HL-60 (cell line): ENCODE data around the gene CLCN7.
"Not testable (repeated sequence)": the region's sequence is repeated elsewhere in the genome, so short reads cannot be mapped to it uniquely, and the experiment has no call there.

Experiments used
- DNase-seq, 2 experiments: peaks; one replicate each; pipeline ENCODE4 v3.0.0-alpha.2; 2010 to 2020; ENCODE audit warnings: low read depth in 1 of 2, low spot score in 1 of 2
- H3K27ac ChIP-seq: fragments of 250-450 bp; sonication (Bioruptor Pico); replicated peaks from 2 replicates; pipeline ENCODE4 v1.5.1; 2020; ENCODE audit warnings: mild to moderate bottlenecking, moderate library complexity
- H3K27me3 ChIP-seq: fragments of 250-450 bp; sonication (Bioruptor Pico); 2 replicates; pipeline ENCODE4 v1.5.1; 2021; ENCODE audit warnings: mild to moderate bottlenecking, moderate library complexity; ENCODE audit not compliant: insufficient read depth, poor library complexity, severe bottlenecking
- H3K4me3 ChIP-seq: replicated peaks from 2 replicates; pipeline ENCODE4 v1.5.1; 2011; ENCODE audit warnings: mild to moderate bottlenecking, control low read depth, low read length; ENCODE audit not compliant: insufficient read depth
- CTCF ChIP-seq: IDR thresholded peaks from one replicate; pipeline ENCODE4 v1.5.1; 2011; ENCODE audit warnings: low read length, control low read depth, inconsistent platforms; ENCODE audit not compliant: insufficient read depth
- GABPA ChIP-seq: IDR thresholded peaks from 2 replicates; pipeline ENCODE4 v1.6.1; 2012; ENCODE audit warnings: low read depth
- POLR2AphosphoS5 ChIP-seq: IDR thresholded peaks from 2 replicates; pipeline ENCODE4 v1.6.1; 2012; ENCODE audit warnings: low read depth
- REST ChIP-seq: IDR thresholded peaks from 2 replicates; pipeline ENCODE4 v1.6.1; 2012; ENCODE audit warnings: low read depth; ENCODE audit not compliant: insufficient replicate concordance
- SPI1 ChIP-seq: IDR thresholded peaks from 2 replicates; pipeline ENCODE4 v1.6.1; 2012; ENCODE audit warnings: low read depth, mild to moderate bottlenecking, borderline replicate concordance

CLCN7 gene

GRCh38 chr16:1481906-1482835 lies 7.3 kb upstream of the CLCN7 start:
- no peaks in the 10 kb centered on the region for H3K27me3 ChIP-seq
- DNase-seq: no peak
- H3K4me3 ChIP-seq: no peak overlapping the region
- H3K27ac ChIP-seq: no peak overlapping the region
- TF ChIP-seq SPI1 (no peak), POLR2AphosphoS5 (no peak)

- not testable (repeated sequence) for H3K4me3 ChIP-seq, H3K27me3 ChIP-seq, H3K27ac ChIP-seq, DNase-seq
Measured at GRCh38 chr16:1478937-1479336, 4.1 kb upstream of the CLCN7 start.

GRCh38 chr16:1477033-1477432 lies 2.2 kb upstream of the CLCN7 start:
- no peak for TF ChIP-seq POLR2AphosphoS5
- no peak for TF ChIP-seq REST
- no peak overlapping the region for H3K27ac ChIP-seq
- no peak for DNase-seq
- H3K4me3 ChIP-seq: no peak overlapping the region
- no peaks in the 10 kb centered on the region for H3K27me3 ChIP-seq

GRCh38 chr16:1475552-1476114 lies 805 bp upstream of the CLCN7 start:
- Histone ChIP-seq H3K27me3 (no peaks in the 10 kb centered on the region), H3K4me3 (peak overlapping the region; percentile 73), H3K27ac (peak overlapping the region; percentile 81)
- TF ChIP-seq GABPA: no peak
- no peak for TF ChIP-seq CTCF
- DNase-seq: no peak

- H3K27ac ChIP-seq: peak overlapping the region; percentile 99
- TF ChIP-seq SPI1 (no peak), POLR2AphosphoS5 (peak; percentile 52; the same call in 1 of the 2 replicates)
- peak overlapping the region; percentile 73 for H3K4me3 ChIP-seq
- DNase-seq: peak; percentile 9 to 30
- no peaks in the 10 kb centered on the region for H3K27me3 ChIP-seq
Measured at GRCh38 chr16:1474082-1474795, 589 bp downstream of the CLCN7 start.

GRCh38 chr16:1472974-1473373 lies 1.9 kb downstream of the CLCN7 start:
- Histone ChIP-seq H3K27me3 (no peaks in the 10 kb centered on the region), H3K4me3 (peak overlapping the region; percentile 73), H3K27ac (peak overlapping the region; percentile 99)
- no peak for TF ChIP-seq CTCF
- TF ChIP-seq SPI1: no peak
- no peak for TF ChIP-seq GABPA
- no peak for TF ChIP-seq REST
- TF ChIP-seq POLR2AphosphoS5: no peak
- DNase-seq: peak; percentile 9 to 43
